H1 (cell line): ENCODE results near the gene CKM. TPM values are rescaled to one million over a fixed set of nuclear protein-coding genes. Genes with fewer than 3 reads are reported as not detected.

Experiments used
- CTCF ChIA-PET: fragments of 300-600 bp; sonication (Branson Sonifier 250); formaldehyde crosslinking; loops from one replicate; lab custom pipeline; 2021; ENCODE audit not compliant: partially characterized antibody; lab: Charles Lee
- POLR2A ChIA-PET: fragments of 300-600 bp; sonication (Branson Sonifier 250); formaldehyde crosslinking; loops from one replicate; lab custom pipeline; 2021; ENCODE audit warnings: inconsistent platforms; ENCODE audit not compliant: partially characterized antibody; lab: Charles Lee
- DNase-seq, 2 experiments: peaks; one replicate each; pipeline versions ENCODE4 v3.0.0 to v3.0.0-alpha.2; 2010 to 2022; ENCODE audit warnings: low spot score in 2 of 2, low read depth in 1 of 2, mixed read lengths in 1 of 2
- FAIRE-seq: peaks from 2 replicates; lab custom pipeline; 2011; peaks lifted over from hg19 to GRCh38; lab: Jason Lieb, UNC
- H2AFZ ChIP-seq: 2 replicates; pipeline ENCODE4 v1.8.1; 2012; ENCODE audit warnings: low read length, inconsistent platforms
- H2AK5ac ChIP-seq: 2 replicates; pipeline ENCODE4 v1.6.1; 2013; ENCODE audit warnings: low read depth, low read length
- H2BK120ac ChIP-seq: replicated peaks from 2 replicates; pipeline ENCODE3; 2013; ENCODE audit warnings: low read depth, low read length, inconsistent platforms
- H2BK12ac ChIP-seq: 2 replicates; pipeline ENCODE4 v1.6.1; 2013; ENCODE audit warnings: low read depth, low read length
- H2BK15ac ChIP-seq: 2 replicates; pipeline ENCODE4 v1.6.1; 2013; ENCODE audit warnings: low read length
- H2BK20ac ChIP-seq: 2 replicates; pipeline ENCODE4 v1.6.1; 2013; ENCODE audit warnings: low read length
- H2BK5ac ChIP-seq: 2 replicates; pipeline ENCODE4 v1.6.1; 2013; ENCODE audit warnings: low read depth, low read length
- H3K14ac ChIP-seq: 2 replicates; pipeline ENCODE4 v1.6.1; 2013; ENCODE audit warnings: inconsistent platforms; ENCODE audit not compliant: insufficient read length
- H3K18ac ChIP-seq: 2 replicates; pipeline ENCODE4 v1.6.1; 2013; ENCODE audit warnings: low read length; ENCODE audit errors: extremely low read depth
- H3K23ac ChIP-seq: 2 replicates; pipeline ENCODE4 v1.6.1; 2013; ENCODE audit warnings: inconsistent platforms; ENCODE audit not compliant: insufficient read length
- H3K23me2 ChIP-seq: 2 replicates; pipeline ENCODE4 v1.6.1; 2013; ENCODE audit warnings: low read depth, low read length
- H3K27ac ChIP-seq: 2 replicates; pipeline ENCODE4 v1.6.1; 2011; ENCODE audit warnings: low read depth, low read length, inconsistent platforms
- H3K27me3 ChIP-seq, 4 experiments: replicated peaks in 1 of 4; 1 replicate in 1 of 4; 2 replicates in 3 of 4; pipeline versions ENCODE4 v1.6.1 to v1.8.1; 2011 to 2013; ENCODE audit warnings: low read length in 3 of 4, mild to moderate bottlenecking in 3 of 4, inconsistent platforms in 2 of 4, mixed read lengths in 2 of 4, moderate library complexity in 1 of 4; ENCODE audit not compliant: control insufficient read depth in 3 of 4, insufficient read depth in 3 of 4; ENCODE audit errors: extremely low read depth in 1 of 4
- H3K36me3 ChIP-seq, 4 experiments: 2 replicates each; pipeline versions ENCODE4 v1.6.1 to v1.8.1; 2011 to 2013; ENCODE audit warnings: mild to moderate bottlenecking in 4 of 4, low read length in 3 of 4, moderate library complexity in 2 of 4, control low read depth in 1 of 4, inconsistent platforms in 1 of 4; ENCODE audit not compliant: insufficient read depth in 4 of 4, control insufficient read depth in 2 of 4
- H3K4ac ChIP-seq: replicated peaks from 2 replicates; pipeline ENCODE3; 2013; ENCODE audit warnings: low read length, low read depth, mixed read lengths, inconsistent platforms; ENCODE audit not compliant: insufficient read length
- H3K4me1 ChIP-seq, 4 experiments: replicated peaks in 1 of 4; 1 replicate in 1 of 4; 2 replicates in 3 of 4; pipeline versions ENCODE4 v1.6.1 to v1.8.1; 2011 to 2013; ENCODE audit warnings: low read length in 3 of 4, inconsistent platforms in 2 of 4, mixed read lengths in 1 of 4; ENCODE audit not compliant: insufficient read depth in 4 of 4, control insufficient read depth in 3 of 4
- H3K4me2 ChIP-seq, 2 experiments: 2 replicates each; pipeline versions ENCODE4 v1.6.1 to v1.8.1; 2011 to 2013; ENCODE audit warnings: low read depth in 2 of 2, low read length in 2 of 2, control low read depth in 1 of 2, inconsistent platforms in 1 of 2, mild to moderate bottlenecking in 1 of 2; ENCODE audit not compliant: insufficient read depth in 1 of 2
- H3K4me3 ChIP-seq, 4 experiments: fragments of 200-600, 300-600 bp in 1 of 4; sonication (generic), shearing (Covaris generic), sonication (Bioruptor Twin) in 1 of 4; 2 replicates each; pipeline versions ENCODE4 v1.5.1 to v1.8.1; 2011 to 2016; ENCODE audit warnings: low read length in 4 of 4, low read depth in 3 of 4, control low read depth in 2 of 4, inconsistent platforms in 2 of 4, mild to moderate bottlenecking in 2 of 4, mixed read lengths in 1 of 4, moderate library complexity in 1 of 4; ENCODE audit not compliant: insufficient read depth in 2 of 4; ENCODE audit errors: extremely low read depth in 1 of 4
- H3K56ac ChIP-seq: replicated peaks from 2 replicates; pipeline ENCODE3; 2013; ENCODE audit warnings: low read depth, mild to moderate bottlenecking, mixed read lengths, low read length, inconsistent platforms; ENCODE audit not compliant: insufficient read length
- H3K79me1 ChIP-seq: 2 replicates; pipeline ENCODE4 v1.6.1; 2013; ENCODE audit warnings: low read depth, low read length, control low read depth
- H3K79me2 ChIP-seq, 2 experiments: 2 replicates each; pipeline versions ENCODE4 v1.6.1 to v1.8.1; 2012 to 2013; ENCODE audit warnings: low read length in 2 of 2, mild to moderate bottlenecking in 2 of 2, inconsistent platforms in 1 of 2; ENCODE audit not compliant: insufficient read depth in 2 of 2, control insufficient read depth in 1 of 2
- H3K9ac ChIP-seq, 4 experiments: replicated peaks in 1 of 4; 1 replicate in 1 of 4; 2 replicates in 3 of 4; pipeline versions ENCODE4 v1.6.1 to v1.8.1; 2011 to 2013; ENCODE audit warnings: low read depth in 3 of 4, low read length in 3 of 4, control low read depth in 2 of 4, mild to moderate bottlenecking in 2 of 4, moderate library complexity in 2 of 4, inconsistent platforms in 1 of 4; ENCODE audit errors: extremely low read depth in 1 of 4
- H3K9me3 ChIP-seq, 2 experiments: 2 replicates each; pipeline versions ENCODE4 v1.6.1 to v1.8.1; 2012 to 2013; ENCODE audit warnings: mild to moderate bottlenecking in 2 of 2, moderate library complexity in 2 of 2, control low read depth in 1 of 2, inconsistent platforms in 1 of 2, low read depth in 1 of 2, low read length in 1 of 2, mixed read lengths in 1 of 2; ENCODE audit not compliant: insufficient read depth in 2 of 2
- H4K20me1 ChIP-seq, 2 experiments: replicated peaks in 1 of 2; 2 replicates each; pipeline versions ENCODE3 to v1.8.1; 2011 to 2013; ENCODE audit warnings: inconsistent platforms in 2 of 2, low read length in 2 of 2, mild to moderate bottlenecking in 1 of 2; ENCODE audit not compliant: insufficient read depth in 2 of 2, control insufficient read depth in 1 of 2
- H4K5ac ChIP-seq: 2 replicates; pipeline ENCODE4 v1.6.1; 2013; ENCODE audit warnings: low read length, low read depth, mixed read lengths, inconsistent platforms; ENCODE audit not compliant: insufficient read length
- H4K8ac ChIP-seq: 2 replicates; pipeline ENCODE4 v1.8.0; 2013; ENCODE audit warnings: mild to moderate bottlenecking, moderate library complexity, low read length, inconsistent platforms; ENCODE audit not compliant: insufficient read depth; ENCODE audit errors: extremely low read depth
- H4K91ac ChIP-seq: replicated peaks from 2 replicates; pipeline ENCODE3; 2013; ENCODE audit warnings: low read length, mixed read lengths, inconsistent platforms; ENCODE audit not compliant: insufficient read length
- BACH1 ChIP-seq: IDR thresholded peaks from 2 replicates; pipeline ENCODE4 v1.6.1; 2012; ENCODE audit warnings: low read length, improper control_type of control experiment
- BCL11A ChIP-seq, 2 experiments: IDR thresholded peaks; one replicate each; pipeline ENCODE4 v1.6.1; 2011; ENCODE audit warnings: low read depth in 2 of 2, low read length in 2 of 2, mild to moderate bottlenecking in 2 of 2
- CEBPB ChIP-seq: IDR thresholded peaks from 2 replicates; pipeline ENCODE4 v1.6.1; 2012; ENCODE audit warnings: low read depth, low read length
- SIN3A ChIP-seq, 2 experiments: IDR thresholded peaks in 1 of 2; conservative IDR thresholded peaks in 1 of 2; 2 replicates each; pipeline ENCODE4 v1.6.1; 2011 to 2012; ENCODE audit warnings: low read length in 2 of 2, improper control_type of control experiment in 1 of 2, low read depth in 1 of 2, mild to moderate bottlenecking in 1 of 2
- TBP ChIP-seq: IDR thresholded peaks from 2 replicates; pipeline ENCODE4 v1.6.1; 2011; ENCODE audit warnings: low read depth, low read length, improper control_type of control experiment
- WGBS, 2 experiments: shearing (Covaris generic) in 1 of 2; methylation state at CpG; one replicate each; pipeline versions ENCODE4 v1.1.6 to v1.1.7; 2013 to 2015; ENCODE audit warnings: low lambda C conversion rate in 2 of 2, mixed read lengths in 2 of 2, inconsistent platforms in 1 of 2, low coverage in 1 of 2, missing lambda C conversion rate in 1 of 2; ENCODE audit not compliant: insufficient replicate concordance in 2 of 2, insufficient coverage in 1 of 2, insufficient read length in 1 of 2; ENCODE audit errors: extremely low coverage in 1 of 2, missing lambda C conversion rate in 1 of 2; 5-methylcytosine and 5-hydroxymethylcytosine counted together
- polyA plus RNA-seq, 7 experiments: library from polyadenylated mRNA; depleted of rRNA in 3 of 7; stranded (reverse) in 5 of 7; unstranded in 2 of 7; fragments of >200 nt in 5 of 7; fragments of 200-250 nt in 2 of 7; gene quantifications; 1 replicate in 5 of 7; 2 replicates in 1 of 7; 4 replicates in 1 of 7; pipeline versions ENCODE4 v1.2.1 to v1.2.3, GENCODE V29; 2011 to 2013; ENCODE audit warnings: missing spikeins in 2 of 7, mixed read lengths in 2 of 7
- total RNA-seq: library from RNA; stranded (reverse); fragmentation: NEBNext Ultra II Directional; extraction: Animal tissue kit (Norgen Biotek cat#: 25700); gene quantifications from 2 replicates; pipeline ENCODE4 v1.2.1, GENCODE V29; 2021

Gene CKM
- total and polyA plus RNA-seq, 2 of the 8 experiments (the other 6 are each of a cell fraction or from before 2014, with no cell fraction given): 0.08 TPM; not detected in 1

- no peak overlapping the region for H2BK20ac ChIP-seq
- peaks cover 23 to 71% (median 57%) of the 10 kb centered on the region in 4 experiments for H3K36me3 ChIP-seq
- 0 out of 7 replicates have a peak, but pooled peaks cover 0 to under 1% (median 0%) of the 10 kb centered on the region in 4 experiments for H3K4me1 ChIP-seq
- no peak overlapping the region for H3K4me3 ChIP-seq
- H3K56ac ChIP-seq: no peak overlapping the region
- no peak overlapping the region for H3K18ac ChIP-seq
- H2BK15ac ChIP-seq: no peak overlapping the region
- H3K9me3 ChIP-seq: no peaks in the 10 kb centered on the region
- H2BK12ac ChIP-seq: no peak overlapping the region
- H3K9ac ChIP-seq: no peak overlapping the region
- no peak overlapping the region for H4K8ac ChIP-seq
- H3K27ac ChIP-seq: no peak overlapping the region
- H4K20me1 ChIP-seq: peaks cover 0 to 34% of the 10 kb centered on the region in 2 experiments
- 89% methylated on average over 11 of the region's 11 CpGs; no CpG with 5 or more reads in 1 of the 2 experiments for WGBS, 2 experiments
- POLR2A ChIA-PET: interaction anchor here (1.0 to 2.4 kb wide), 4 partner anchors 7 to 15 kb away, joined by 3 to 14 read pairs (median 6); no protein-coding TSS in a partner anchor
- no peak overlapping the region for H3K4ac ChIP-seq
- H2AFZ ChIP-seq: no peak overlapping the region
- FAIRE-seq (no peak), DNase-seq (no peak)
- H2BK5ac ChIP-seq: no peak overlapping the region
- H3K14ac ChIP-seq: no peak overlapping the region
- no peaks in the 10 kb centered on the region for H3K79me2 ChIP-seq
- H3K4me2 ChIP-seq: no peak overlapping the region
- H3K79me1 ChIP-seq: peaks cover 2% of the 10 kb centered on the region; the same call in 1 of the 2 replicates
- H3K27me3 ChIP-seq: no peaks in the 10 kb centered on the region
- TF ChIP-seq SIN3A (conservative IDR thresholded peaks at IDR 0.05 in 1 of 2, IDR thresholded peaks at IDR 0.05 in 1 of 2; ENCODE audit: low read depth in 1 of 2, low read length in 2 of 2): no peak
- no peak for TF ChIP-seq BACH1
- no peak for TF ChIP-seq BCL11A (IDR thresholded peaks at IDR 0.05; ENCODE audit: low read depth in 2 of 2, low read length in 2 of 2)
- no peak for TF ChIP-seq TBP
- TF ChIP-seq CEBPB: no peak
- TF ChIP-seq, all 59 proteins: peak for 0
- CTCF ChIA-PET: interaction anchor here (0.6 to 1.9 kb wide), 2 partner anchors 19 to 41 kb away, joined by 4 to 5 read pairs; no protein-coding TSS in a partner anchor
- Histone ChIP-seq H3K23ac (no peak overlapping the region), H4K5ac (no peak overlapping the region), H2BK120ac (no peak overlapping the region), H4K91ac (no peak overlapping the region), H3K23me2 (no peaks in the 10 kb centered on the region), H2AK5ac (no peak overlapping the region)
Measured at GRCh38 chr19:45354241-45354842, 31.7 kb upstream of the CKM start.
